ENCODE data around the gene PLEK.
"Not testable (repeated sequence)": the region's sequence is repeated elsewhere in the genome, so short reads cannot be mapped to it uniquely, and the experiment has no call there.

Gene PLEK

GRCh38 chr2:68341062-68341329 is 24.1 kb upstream of the PLEK start:
- no peak overlapping the region for H3K27ac ChIP-seq
- TF ChIP-seq ZFX (IDR thresholded peaks at IDR 0.05) (no peak), CTCF (conservative IDR thresholded peaks at IDR 0.05) (no peak)

- TF ChIP-seq CTCF (conservative IDR thresholded peaks at IDR 0.05), result no peak
- TF ChIP-seq ZFX (IDR thresholded peaks at IDR 0.05), result no peak
- H3K27ac ChIP-seq, result no peak overlapping the region
These were observed 23.5 kb upstream of the PLEK start for GRCh38 chr2:68341583-68341982.

GRCh38 chr2:68342470-68342869 is 22.6 kb upstream of the PLEK start:
- no peak overlapping the region for H3K27ac ChIP-seq
- TF ChIP-seq ZFX (IDR thresholded peaks at IDR 0.05), result no peak
- TF ChIP-seq CTCF (conservative IDR thresholded peaks at IDR 0.05), result no peak

- no peak for TF ChIP-seq ZFX (IDR thresholded peaks at IDR 0.05)
- TF ChIP-seq CTCF (conservative IDR thresholded peaks at IDR 0.05), result no peak
- no peak overlapping the region for H3K27ac ChIP-seq
These were observed 21.1 kb upstream of the PLEK start for GRCh38 chr2:68344031-68344430.

- TF ChIP-seq CTCF (conservative IDR thresholded peaks at IDR 0.05) (no peak), ZFX (IDR thresholded peaks at IDR 0.05) (no peak)
These were observed 19.8 kb upstream of the PLEK start for GRCh38 chr2:68345129-68345875.

GRCh38 chr2:68349091-68349490 is 16.0 kb upstream of the PLEK start:
- not testable (repeated sequence) for H3K27ac ChIP-seq

More at GRCh38 chr2:68345129-68345875, 19.8 kb upstream of the PLEK start:
- H3K27ac ChIP-seq, result no peak overlapping the region

- no peak overlapping the region for H3K27ac ChIP-seq
- TF ChIP-seq CTCF (conservative IDR thresholded peaks at IDR 0.05), result no peak
- no peak for TF ChIP-seq ZFX (IDR thresholded peaks at IDR 0.05)
These were observed 13.1 kb upstream of the PLEK start for GRCh38 chr2:68351997-68352396.

GRCh38 chr2:68352651-68353391 is 12.3 kb upstream of the PLEK start:
- no peak overlapping the region for H3K27ac ChIP-seq
- TF ChIP-seq ZFX (IDR thresholded peaks at IDR 0.05), result no peak
- no peak for TF ChIP-seq CTCF (conservative IDR thresholded peaks at IDR 0.05)

All from C4-2B (cell line).